ENCODE data around the gene OBSCN.

OBSCN gene

DNA sequence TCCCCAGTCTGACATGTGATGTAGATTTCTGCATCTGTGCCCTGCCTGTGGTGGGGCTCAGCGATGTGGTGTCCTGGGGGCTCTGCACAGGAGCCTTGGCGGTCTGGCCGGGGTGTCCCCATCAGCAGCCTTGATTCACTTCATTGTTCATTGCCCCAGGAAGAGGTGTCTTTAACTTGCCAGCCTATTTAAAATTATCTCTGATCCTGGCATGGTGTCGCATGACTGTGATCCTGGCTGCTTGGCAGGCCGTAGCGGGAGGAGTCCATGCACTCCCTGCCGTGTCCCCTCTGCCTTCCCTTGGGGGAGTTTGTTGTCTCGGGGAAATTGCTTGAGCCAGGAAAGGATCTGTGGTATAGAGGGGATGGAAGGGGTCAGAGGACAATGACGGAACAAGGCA, 138.9 kb downstream of the OBSCN start:
- TF ChIP-seq CTCF (IDR thresholded peaks at IDR 0.05; ENCODE audit: low read length, missing control alignments): no peak
- no peak overlapping the region for H3K4me3 ChIP-seq (replicated peaks; ENCODE audit: low read depth, low read length)
- DNase-seq (ENCODE audit: low read depth): no peak

- no peak for DNase-seq (ENCODE audit: low read depth)
- no peak for TF ChIP-seq CTCF (IDR thresholded peaks at IDR 0.05; ENCODE audit: low read length, missing control alignments)
- H3K4me3 ChIP-seq (replicated peaks; ENCODE audit: low read depth, low read length): no peak overlapping the region
These were observed 139.3 kb downstream of the OBSCN start for GRCh38 chr1:228347181-228347580.

- no peak for TF ChIP-seq CTCF (IDR thresholded peaks at IDR 0.05; ENCODE audit: low read length, missing control alignments)
- no peak overlapping the region for H3K4me3 ChIP-seq (replicated peaks; ENCODE audit: low read depth, low read length)
- DNase-seq (ENCODE audit: low read depth): no peak
These were observed 141.0 kb downstream of the OBSCN start for GRCh38 chr1:228348708-228349467.

DNA sequence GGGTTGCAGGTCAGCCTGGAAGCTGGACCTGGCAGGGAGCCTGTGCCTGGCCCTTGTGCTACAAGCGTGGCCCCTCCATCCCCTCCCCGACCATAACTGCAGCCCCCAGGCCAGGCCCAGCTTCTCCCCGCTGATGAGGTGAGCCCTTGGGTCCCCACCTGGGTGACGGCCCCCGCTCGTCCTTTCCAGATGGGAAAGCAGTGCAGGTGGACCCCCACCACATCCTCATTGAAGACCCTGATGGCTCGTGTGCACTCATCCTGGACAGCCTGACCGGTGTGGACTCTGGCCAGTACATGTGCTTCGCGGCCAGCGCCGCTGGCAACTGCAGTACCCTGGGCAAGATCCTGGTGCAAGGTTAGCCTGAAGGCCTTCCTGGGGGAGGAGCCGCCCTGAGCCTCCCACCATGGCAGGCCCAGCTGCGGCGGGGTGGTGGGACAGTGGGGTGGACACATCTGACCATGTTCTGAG, 141.9 kb downstream of the OBSCN start:
- DNase-seq (ENCODE audit: low read depth): no peak
- no peak for TF ChIP-seq CTCF (IDR thresholded peaks at IDR 0.05; ENCODE audit: low read length, missing control alignments)

GRCh38 chr1:228350179-228350742, 142.4 kb downstream of the OBSCN start:
- TF ChIP-seq CTCF (IDR thresholded peaks at IDR 0.05; ENCODE audit: low read length, missing control alignments): no peak
- no peak overlapping the region for H3K4me3 ChIP-seq (replicated peaks; ENCODE audit: low read depth, low read length)
- no peak for DNase-seq (ENCODE audit: low read depth)

More for the DNA sequence above, 141.9 kb downstream of the OBSCN start:
- no peak overlapping the region for H3K4me3 ChIP-seq (replicated peaks; ENCODE audit: low read depth, low read length)

GRCh38 chr1:228350831-228351781, 143.3 kb downstream of the OBSCN start:
- no peak overlapping the region for H3K4me3 ChIP-seq (replicated peaks; ENCODE audit: low read depth, low read length)
- TF ChIP-seq CTCF (IDR thresholded peaks at IDR 0.05; ENCODE audit: low read length, missing control alignments): no peak
- no peak for DNase-seq (ENCODE audit: low read depth)
